GM21825 (cell line): ENCODE results near the gene LRRC75A.

Source experiments
- ATAC-seq: cut with Tn5 transposase; IDR thresholded peaks from one replicate; pipeline ENCODE4 v1.9.1; 2021; ENCODE audit warnings: mild to moderate bottlenecking, moderate library complexity; ENCODE audit not compliant: unreplicated experiment

The LRRC75A gene

GRCh38 chr17:16437083-16437482 lies 54.9 kb downstream of the LRRC75A start:
- no peak for ATAC-seq

- ATAC-seq = no peak
Measured at GRCh38 chr17:16435925-16436886, 55.8 kb downstream of the LRRC75A start.

GRCh38 chr17:16434662-16435061 lies 57.3 kb downstream of the LRRC75A start:
- ATAC-seq = no peak

GRCh38 chr17:16433514-16433913 lies 58.5 kb downstream of the LRRC75A start:
- ATAC-seq = no peak

- ATAC-seq = no peak
Measured at GRCh38 chr17:16432017-16432416, 60.0 kb downstream of the LRRC75A start.

GRCh38 chr17:16430650-16431049 lies 61.3 kb downstream of the LRRC75A start:
- no peak for ATAC-seq

- ATAC-seq = no peak
Measured at GRCh38 chr17:16429083-16429482, 62.9 kb downstream of the LRRC75A start.

- no peak for ATAC-seq
Measured at GRCh38 chr17:16428098-16428882, 63.7 kb downstream of the LRRC75A start.

- ATAC-seq = no peak
Measured at GRCh38 chr17:16427020-16427419, 65.0 kb downstream of the LRRC75A start.

GRCh38 chr17:16425698-16426659 lies 66.0 kb downstream of the LRRC75A start:
- ATAC-seq = no peak

GRCh38 chr17:16425202-16425601 lies 66.8 kb downstream of the LRRC75A start:
- ATAC-seq = no peak

- ATAC-seq = no peak
Measured at GRCh38 chr17:16423226-16423872, 68.6 kb downstream of the LRRC75A start.

- no peak for ATAC-seq
Measured at GRCh38 chr17:16422416-16422815, 69.6 kb downstream of the LRRC75A start.

- ATAC-seq = no peak
Measured at GRCh38 chr17:16419929-16420271, 72.1 kb downstream of the LRRC75A start.

- peak; percentile 34 for ATAC-seq
Measured at GRCh38 chr17:16419074-16419928, 72.7 kb downstream of the LRRC75A start.

GRCh38 chr17:16418685-16419068 lies 73.3 kb downstream of the LRRC75A start:
- ATAC-seq = no peak

- ATAC-seq = no peak
Measured at GRCh38 chr17:16417896-16418684, 73.9 kb downstream of the LRRC75A start.

- ATAC-seq = no peak
Measured at GRCh38 chr17:16417399-16417798, 74.6 kb downstream of the LRRC75A start.
